HepG2 (cell line): Measurements from ENCODE around the gene PRDX5. TPM values are rescaled to one million over a fixed set of nuclear protein-coding genes. Genes with fewer than 3 reads are reported as not detected.

Source experiments
- ADNP ChIP-seq: sonication (generic); formaldehyde crosslinking; IDR thresholded peaks from 2 replicates; pipeline ENCODE4 v1.4.0; 2020; ENCODE audit warnings: missing genetic modification reagents
- IKZF1 ChIP-seq: fragments of 450-650 bp; IDR thresholded peaks from 2 replicates; pipeline ENCODE4 v1.7.1; 2016
- NR2C2 ChIP-seq: sonication (generic); formaldehyde crosslinking; IDR thresholded peaks from 2 replicates; pipeline ENCODE4 v1.4.0; 2020; ENCODE audit warnings: missing genetic modification reagents, mild to moderate bottlenecking, moderate library complexity, borderline replicate concordance
- ZBTB40 ChIP-seq, 2 experiments: fragments of 450-650 bp in 1 of 2; sonication (generic) in 1 of 2; formaldehyde crosslinking in 1 of 2; IDR thresholded peaks; 2 replicates each; pipeline versions ENCODE4 v1.6.1 to v1.8.0; 2016 to 2022; ENCODE audit warnings: antibody characterized with exemption in 1 of 2, mild to moderate bottlenecking in 1 of 2, missing genetic modification reagents in 1 of 2
- ZNF263 ChIP-seq: sonication (generic); formaldehyde crosslinking; IDR thresholded peaks from 2 replicates; pipeline ENCODE4 v1.4.0; 2020; ENCODE audit warnings: missing genetic modification reagents
- ZNF773 ChIP-seq: sonication (generic); formaldehyde crosslinking; IDR thresholded peaks from 2 replicates; pipeline ENCODE4 v1.4.0; 2020; ENCODE audit warnings: missing genetic modification reagents, borderline replicate concordance
- ZNF839 ChIP-seq: sonication (generic); formaldehyde crosslinking; IDR thresholded peaks from 2 replicates; pipeline ENCODE4 v1.4.0; 2020; ENCODE audit warnings: missing genetic modification reagents, mild to moderate bottlenecking, borderline replicate concordance
- polyA plus RNA-seq, 8 experiments: library from polyadenylated mRNA; depleted of rRNA in 3 of 8; stranded (reverse) in 7 of 8; unstranded in 1 of 8; fragments of >200 nt; fragmentation: Illumina TruSeq in 4 of 8; extraction: Trizol in 4 of 8; gene quantifications; 2 replicates each; pipeline versions ENCODE4 v1.2.1 to v1.2.3, GENCODE V29; 2011 to 2016; ENCODE audit warnings: low read depth in 4 of 8, missing spikeins in 1 of 8, mixed read lengths in 1 of 8; ENCODE audit not compliant: insufficient read depth in 1 of 8
- total RNA-seq, 5 experiments: library from RNA; depleted of rRNA; stranded (reverse); fragments of >200 nt; fragmentation: Illumina TruSeq; extraction: Trizol; gene quantifications; 2 replicates each; pipeline ENCODE4 v1.2.3, GENCODE V29; 2016; ENCODE audit warnings: low read depth in 1 of 5
- TF ChIP-seq, protein P1 (sequence below): sonication (generic); formaldehyde crosslinking; IDR thresholded peaks from 2 replicates; pipeline ENCODE4 v1.5.1; 2020; ENCODE audit warnings: mild to moderate bottlenecking, missing genetic modification reagents, moderate library complexity
- TF ChIP-seq, protein P2 (sequence below): IDR thresholded peaks from 2 replicates; pipeline ENCODE4 v1.6.1; 2016; ENCODE audit warnings: low read depth
- TF ChIP-seq, protein P3 (sequence below): sonication (generic); formaldehyde crosslinking; IDR thresholded peaks from 2 replicates; pipeline ENCODE4 v1.8.0; 2023; ENCODE audit warnings: mild to moderate bottlenecking, missing genetic modification reagents

The PRDX5 gene
- total and polyA plus RNA-seq, 2 of the 13 experiments (the other 11 are each of a cell fraction or from before 2014, with no cell fraction given), result 215 to 311 TPM

- TF ChIP-seq, protein P1, sequence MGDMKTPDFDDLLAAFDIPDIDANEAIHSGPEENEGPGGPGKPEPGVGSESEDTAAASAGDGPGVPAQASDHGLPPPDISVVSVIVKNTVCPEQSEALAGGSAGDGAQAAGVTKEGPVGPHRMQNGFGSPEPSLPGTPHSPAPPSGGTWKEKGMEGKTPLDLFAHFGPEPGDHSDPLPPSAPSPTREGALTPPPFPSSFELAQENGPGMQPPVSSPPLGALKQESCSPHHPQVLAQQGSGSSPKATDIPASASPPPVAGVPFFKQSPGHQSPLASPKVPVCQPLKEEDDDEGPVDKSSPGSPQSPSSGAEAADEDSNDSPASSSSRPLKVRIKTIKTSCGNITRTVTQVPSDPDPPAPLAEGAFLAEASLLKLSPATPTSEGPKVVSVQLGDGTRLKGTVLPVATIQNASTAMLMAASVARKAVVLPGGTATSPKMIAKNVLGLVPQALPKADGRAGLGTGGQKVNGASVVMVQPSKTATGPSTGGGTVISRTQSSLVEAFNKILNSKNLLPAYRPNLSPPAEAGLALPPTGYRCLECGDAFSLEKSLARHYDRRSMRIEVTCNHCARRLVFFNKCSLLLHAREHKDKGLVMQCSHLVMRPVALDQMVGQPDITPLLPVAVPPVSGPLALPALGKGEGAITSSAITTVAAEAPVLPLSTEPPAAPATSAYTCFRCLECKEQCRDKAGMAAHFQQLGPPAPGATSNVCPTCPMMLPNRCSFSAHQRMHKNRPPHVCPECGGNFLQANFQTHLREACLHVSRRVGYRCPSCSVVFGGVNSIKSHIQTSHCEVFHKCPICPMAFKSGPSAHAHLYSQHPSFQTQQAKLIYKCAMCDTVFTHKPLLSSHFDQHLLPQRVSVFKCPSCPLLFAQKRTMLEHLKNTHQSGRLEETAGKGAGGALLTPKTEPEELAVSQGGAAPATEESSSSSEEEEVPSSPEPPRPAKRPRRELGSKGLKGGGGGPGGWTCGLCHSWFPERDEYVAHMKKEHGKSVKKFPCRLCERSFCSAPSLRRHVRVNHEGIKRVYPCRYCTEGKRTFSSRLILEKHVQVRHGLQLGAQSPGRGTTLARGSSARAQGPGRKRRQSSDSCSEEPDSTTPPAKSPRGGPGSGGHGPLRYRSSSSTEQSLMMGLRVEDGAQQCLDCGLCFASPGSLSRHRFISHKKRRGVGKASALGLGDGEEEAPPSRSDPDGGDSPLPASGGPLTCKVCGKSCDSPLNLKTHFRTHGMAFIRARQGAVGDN (CRISPR knock-in tag), result peak; percentile 56
- TF ChIP-seq, protein P2, sequence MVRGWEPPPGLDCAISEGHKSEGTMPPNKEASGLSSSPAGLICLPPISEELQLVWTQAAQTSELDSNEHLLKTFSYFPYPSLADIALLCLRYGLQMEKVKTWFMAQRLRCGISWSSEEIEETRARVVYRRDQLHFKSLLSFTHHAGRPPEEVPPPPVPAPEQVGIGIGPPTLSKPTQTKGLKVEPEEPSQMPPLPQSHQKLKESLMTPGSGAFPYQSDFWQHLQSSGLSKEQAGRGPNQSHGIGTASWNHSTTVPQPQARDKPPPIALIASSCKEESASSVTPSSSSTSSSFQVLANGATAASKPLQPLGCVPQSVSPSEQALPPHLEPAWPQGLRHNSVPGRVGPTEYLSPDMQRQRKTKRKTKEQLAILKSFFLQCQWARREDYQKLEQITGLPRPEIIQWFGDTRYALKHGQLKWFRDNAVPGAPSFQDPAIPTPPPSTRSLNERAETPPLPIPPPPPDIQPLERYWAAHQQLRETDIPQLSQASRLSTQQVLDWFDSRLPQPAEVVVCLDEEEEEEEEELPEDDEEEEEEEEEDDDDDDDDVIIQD (CRISPR knock-in tag), result no peak
- TF ChIP-seq ZNF263 (CRISPR knock-in tag), result no peak
- no peak for TF ChIP-seq ZBTB40 (IDR thresholded peaks at IDR 0.05)
- no peak for TF ChIP-seq ZBTB40 (CRISPR knock-in tag; IDR thresholded peaks at IDR 0.05)
- no peak for TF ChIP-seq NR2C2 (CRISPR knock-in tag)
- TF ChIP-seq, protein P3, sequence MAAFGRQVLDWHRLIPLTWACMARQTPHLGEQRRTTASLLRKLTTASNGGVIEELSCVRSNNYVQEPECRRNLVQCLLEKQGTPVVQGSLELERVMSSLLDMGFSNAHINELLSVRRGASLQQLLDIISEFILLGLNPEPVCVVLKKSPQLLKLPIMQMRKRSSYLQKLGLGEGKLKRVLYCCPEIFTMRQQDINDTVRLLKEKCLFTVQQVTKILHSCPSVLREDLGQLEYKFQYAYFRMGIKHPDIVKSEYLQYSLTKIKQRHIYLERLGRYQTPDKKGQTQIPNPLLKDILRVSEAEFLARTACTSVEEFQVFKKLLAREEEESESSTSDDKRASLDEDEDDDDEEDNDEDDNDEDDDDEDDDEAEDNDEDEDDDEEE (CRISPR knock-in tag), result no peak
- TF ChIP-seq ADNP (CRISPR knock-in tag), result no peak
- TF ChIP-seq IKZF1, result 0 out of 2 replicates have a peak, but pooled peaks have one; percentile 47
- TF ChIP-seq ZNF773 (CRISPR knock-in tag), result no peak
- TF ChIP-seq ZNF839 (CRISPR knock-in tag), result 0 out of 2 replicates have a peak, but pooled peaks have one; percentile 48
Observed at GRCh38 chr11:64331569-64332371, 13.8 kb downstream of the PRDX5 start (continued).
